Ovary (tissue), 9 donors: ENCODE measurements around the gene TCF4. TPM values are rescaled to one million over a fixed set of nuclear protein-coding genes. Genes with fewer than 3 reads are reported as not detected.

Experiments used
- DNase-seq, 5 donors: peaks; one replicate each; pipeline ENCODE4 v3.0.0-alpha.2; 2019 to 2020
- H3K27ac ChIP-seq, 2 donors: fragments of 200-600 bp; one replicate each; pipeline versions ENCODE4 v1.5.1 to v1.8.0; 2019 to 2022
- H3K27me3 ChIP-seq: fragments of 200-600 bp; one replicate; pipeline ENCODE4 v1.8.0; 2022
- H3K36me3 ChIP-seq: fragments of 200-600 bp; sonication (generic); one replicate; pipeline ENCODE4 v1.5.1; 2019
- H3K4me1 ChIP-seq: one replicate; pipeline ENCODE4 v1.8.1; 2013; ENCODE audit warnings: mild to moderate bottlenecking, moderate library complexity; ENCODE audit not compliant: insufficient read depth
- H3K4me3 ChIP-seq: fragments of 200-600 bp; sonication (generic); one replicate; pipeline ENCODE4 v1.5.1; 2017
- H3K9me3 ChIP-seq, 2 donors: fragments of 200-600 bp in 1 of 2; sonication (generic) in 1 of 2; one replicate each; pipeline versions ENCODE4 v1.5.1 to v1.8.1; 2013 to 2019; ENCODE audit warnings: mild to moderate bottlenecking in 1 of 2, moderate library complexity in 1 of 2
- CTCF ChIP-seq, 3 donors: fragments of 450-650 bp in 2 of 3; fragments of 200-600 bp in 1 of 3; IDR thresholded peaks; one replicate each; pipeline versions ENCODE4 v1.5.1 to v1.8.0; 2016 to 2022; ENCODE audit warnings: antibody characterized with exemption in 3 of 3, mild to moderate bottlenecking in 1 of 3
- EP300 ChIP-seq: sonication (generic); formaldehyde crosslinking; IDR thresholded peaks from one replicate; pipeline ENCODE4 v1.6.1; 2017; ENCODE audit warnings: antibody characterized with exemption
- POLR2A ChIP-seq: fragments of 450-650 bp; IDR thresholded peaks from one replicate; pipeline ENCODE4 v1.6.1; 2017; ENCODE audit warnings: antibody characterized with exemption, mild to moderate bottlenecking, moderate library complexity
- WGBS, 3 donors: extraction: QIAGEN DNeasy Blood & Tissue Kit in 1 of 3; methylation state at CpG; one replicate each; pipeline versions ENCODE4 v1.1.5 to v1.1.7; 2013 to 2017; 5-methylcytosine and 5-hydroxymethylcytosine counted together
- intact Hi-C, 4 donors: fragments of 100-400 bp; cut with DNase I; formaldehyde crosslinking; loops; one replicate each; pipeline versions ENCODE4 v1.11.0 to v1.15.1; 2022 to 2023
- polyA plus RNA-seq, 2 donors: library from polyadenylated mRNA; stranded (reverse); fragments of 200-250 nt in 1 of 2; fragments of 350-450 nt in 1 of 2; fragmentation: Illumina TruSeq in 1 of 2; extraction: RNeasy Lipid Tissue Mini Kit (QIAGEN cat#74804) in 1 of 2; gene quantifications; one replicate each; pipeline ENCODE4 v1.2.3, GENCODE V29; 2013 to 2014
- total RNA-seq, 7 donors: library from RNA; depleted of rRNA in 2 of 7; stranded (reverse); fragments of >200 nt in 2 of 7; fragmentation: NEBNext Ultra II Directional in 3 of 7; extraction: Animal tissue kit (Norgen Biotek cat#: 25700) in 3 of 7; gene quantifications; one replicate each; pipeline versions ENCODE4 v1.1.0 to v1.2.4, GENCODE V29; 2016 to 2023
- donor health status: DM: no; HTN: no; CAD: no; lungs with moderate emphysema.
- donor health status: DM: no; HTN: no; CAD: no.
- donor health status: Bipolar disorder and iron deficiency.
- donor health status: DM: yes; HTN: yes; CAD: no.
- donor health status: DM: no; HTN: no; CAD: no.
- donor health status: DM: yes; HTN: yes; CAD: no.

Gene TCF4
- total and polyA plus RNA-seq, 9 donors, result 36.5 to 131 (median 112) TPM

DNA sequence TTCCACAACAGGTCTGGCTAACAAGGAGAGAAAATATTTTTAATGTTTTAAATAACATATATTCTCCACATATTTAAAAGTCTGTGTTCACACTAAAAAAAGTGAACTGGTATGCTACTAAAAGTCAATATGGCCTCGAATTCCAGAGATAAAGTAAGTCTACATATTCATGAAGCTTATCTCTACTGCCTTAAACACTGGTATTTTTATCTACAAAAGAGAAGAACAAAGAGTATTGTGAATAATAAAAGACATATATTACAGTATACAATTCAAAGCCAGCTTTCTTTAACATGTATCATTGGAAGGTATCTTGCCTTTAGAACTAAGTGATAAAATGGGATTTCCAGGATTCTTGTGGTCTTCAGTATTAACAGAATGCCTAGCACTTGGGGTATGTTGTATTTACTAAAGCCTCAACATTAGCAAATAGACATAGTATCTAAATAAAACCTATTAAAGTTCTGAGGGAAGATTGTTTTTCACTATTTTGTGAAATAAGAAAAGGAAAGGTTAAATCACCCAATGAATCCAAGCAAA lies 325.9 kb downstream of the TCF4 start:
- Histone ChIP-seq H3K4me3 (no peak overlapping the region), H3K36me3 (no peaks in the 10 kb centered on the region), H3K27me3 (no peaks in the 10 kb centered on the region), H3K9me3 (no peaks in the 10 kb centered on the region), H3K27ac (no peak overlapping the region), H3K4me1 (peaks cover 3% of the 10 kb centered on the region)
- no peak for DNase-seq
- TF ChIP-seq EP300 (no peak), CTCF (IDR thresholded peaks at IDR 0.05) (no peak), POLR2A (no peak)
- 34 to 43% (median 34%) methylated on average over 1 of the region's 1 CpG for WGBS, 3 donors
- intact Hi-C loops, result loop anchor here in 1 of 4 donors (5.0 kb wide), 1 partner anchor 50 kb away; no protein-coding TSS in a partner anchor

GRCh38 chr18:55261253-55261652 lies 326.7 kb downstream of the TCF4 start:
- intact Hi-C loops, result loop anchor here in 1 of 4 donors (5.0 kb wide), 1 partner anchor 51 kb away; no protein-coding TSS in a partner anchor
- H3K36me3 ChIP-seq, result no peaks in the 10 kb centered on the region
- 90 to 97% (median 90%) methylated on average over 4 of the region's 4 CpGs for WGBS, 3 donors
- H3K27ac ChIP-seq, result no peak overlapping the region
- H3K4me1 ChIP-seq, result peaks cover 3% of the 10 kb centered on the region
- TF ChIP-seq CTCF (IDR thresholded peaks at IDR 0.05), result no peak
- TF ChIP-seq EP300, result no peak
- no peak for TF ChIP-seq POLR2A
- H3K27me3 ChIP-seq, result no peaks in the 10 kb centered on the region
- no peak for DNase-seq
- H3K9me3 ChIP-seq, result no peaks in the 10 kb centered on the region
- H3K4me3 ChIP-seq, result no peak overlapping the region

DNA sequence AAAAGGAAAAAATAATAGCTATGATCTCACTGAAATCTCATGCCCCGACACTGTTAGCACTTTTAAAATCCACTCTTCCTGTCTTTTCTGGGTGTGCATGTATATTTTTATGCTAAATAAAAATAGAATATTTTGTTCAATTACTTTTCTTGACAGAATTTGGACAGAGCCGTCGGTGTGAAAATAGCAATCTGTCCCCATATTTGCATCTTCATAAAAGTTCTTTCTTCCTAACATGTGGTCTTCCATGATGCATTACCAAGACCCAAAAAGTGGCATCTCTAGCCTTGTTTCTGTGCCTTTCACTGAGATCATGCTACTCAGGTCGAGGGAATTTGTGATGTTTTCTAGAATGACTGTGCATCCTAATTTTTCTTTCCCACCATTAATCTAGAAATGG lies 329.9 kb downstream of the TCF4 start:
- Histone ChIP-seq H3K36me3 (no peaks in the 10 kb centered on the region), H3K4me1 (no peaks in the 10 kb centered on the region), H3K9me3 (no peaks in the 10 kb centered on the region), H3K27ac (no peak overlapping the region), H3K4me3 (no peak overlapping the region), H3K27me3 (no peaks in the 10 kb centered on the region)
- TF ChIP-seq EP300, result no peak
- no peak for TF ChIP-seq POLR2A
- no peak for TF ChIP-seq CTCF (IDR thresholded peaks at IDR 0.05)
- DNase-seq, result no peak
- 85 to 93% (median 89%) methylated on average over 4 of the region's 4 CpGs for WGBS, 3 donors
- intact Hi-C loops, result no loop called here

GRCh38 chr18:55256929-55257289 lies 331.1 kb downstream of the TCF4 start:
- Histone ChIP-seq H3K27me3 (no peaks in the 10 kb centered on the region), H3K27ac (no peak overlapping the region), H3K36me3 (no peaks in the 10 kb centered on the region), H3K4me3 (no peak overlapping the region), H3K9me3 (no peaks in the 10 kb centered on the region), H3K4me1 (no peaks in the 10 kb centered on the region)
- WGBS, 3 donors, result 94 to 100% (median 97%) methylated on average over 1 of the region's 1 CpG
- intact Hi-C loops, result no loop called here
- DNase-seq, result no peak
- TF ChIP-seq EP300 (no peak), POLR2A (no peak), CTCF (IDR thresholded peaks at IDR 0.05) (no peak)
